ENCODE data around the gene SF3B5. TPM values are rescaled to one million over a fixed set of nuclear protein-coding genes. Genes with fewer than 3 reads are reported as not detected.
A peak's percentile ranks its signal among the peaks of the same experiment; 100 is the strongest.

The SF3B5 gene
- total RNA-seq, 1 donor from 2014 or later, result 114 TPM

- H3K4me3 ChIP-seq, result no peak overlapping the region
- H3K4me1 ChIP-seq, result no peaks in the 10 kb centered on the region
These were observed 24.0 kb upstream of the SF3B5 start for GRCh38 chr6:144119376-144119775.

GRCh38 chr6:144115219-144115618 is 19.8 kb upstream of the SF3B5 start:
- intact Hi-C loops (cut with DNase I), result no loop called here

More at GRCh38 chr6:144119376-144119775, 24.0 kb upstream of the SF3B5 start:
- H3K27ac ChIP-seq, result no peak overlapping the region
- TF ChIP-seq, protein P1, sequence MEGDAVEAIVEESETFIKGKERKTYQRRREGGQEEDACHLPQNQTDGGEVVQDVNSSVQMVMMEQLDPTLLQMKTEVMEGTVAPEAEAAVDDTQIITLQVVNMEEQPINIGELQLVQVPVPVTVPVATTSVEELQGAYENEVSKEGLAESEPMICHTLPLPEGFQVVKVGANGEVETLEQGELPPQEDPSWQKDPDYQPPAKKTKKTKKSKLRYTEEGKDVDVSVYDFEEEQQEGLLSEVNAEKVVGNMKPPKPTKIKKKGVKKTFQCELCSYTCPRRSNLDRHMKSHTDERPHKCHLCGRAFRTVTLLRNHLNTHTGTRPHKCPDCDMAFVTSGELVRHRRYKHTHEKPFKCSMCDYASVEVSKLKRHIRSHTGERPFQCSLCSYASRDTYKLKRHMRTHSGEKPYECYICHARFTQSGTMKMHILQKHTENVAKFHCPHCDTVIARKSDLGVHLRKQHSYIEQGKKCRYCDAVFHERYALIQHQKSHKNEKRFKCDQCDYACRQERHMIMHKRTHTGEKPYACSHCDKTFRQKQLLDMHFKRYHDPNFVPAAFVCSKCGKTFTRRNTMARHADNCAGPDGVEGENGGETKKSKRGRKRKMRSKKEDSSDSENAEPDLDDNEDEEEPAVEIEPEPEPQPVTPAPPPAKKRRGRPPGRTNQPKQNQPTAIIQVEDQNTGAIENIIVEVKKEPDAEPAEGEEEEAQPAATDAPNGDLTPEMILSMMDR (IDR thresholded peaks at IDR 0.05), result no peak
- DNase-seq (no peak), ATAC-seq (no peak)
- intact Hi-C loops (cut with DNase I), result no loop called here
- H3K27me3 ChIP-seq, result no peaks in the 10 kb centered on the region
- no peaks in the 10 kb centered on the region for H3K36me3 ChIP-seq
- H3K9me3 ChIP-seq, result no peaks in the 10 kb centered on the region

DNA sequence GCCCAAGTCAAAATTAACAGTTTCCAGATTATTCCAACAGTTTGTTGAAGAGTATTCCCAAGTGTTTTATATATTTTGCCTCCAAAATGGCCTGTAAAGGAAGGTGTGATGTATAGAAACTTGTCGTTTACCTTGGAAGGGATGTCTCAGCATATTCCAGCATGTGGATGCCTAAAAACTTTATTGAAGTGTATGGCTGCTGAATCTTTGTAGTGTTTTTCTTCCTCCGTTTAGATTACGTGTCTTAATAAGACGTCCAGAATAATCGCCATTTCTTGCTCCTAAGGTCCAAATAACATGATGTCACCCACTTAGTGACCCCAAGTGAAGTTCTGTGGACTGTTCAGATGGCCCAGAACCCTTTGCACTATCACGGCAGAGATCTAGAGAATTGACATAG is 18.0 kb upstream of the SF3B5 start:
- H3K27me3 ChIP-seq, result no peaks in the 10 kb centered on the region
- no peaks in the 10 kb centered on the region for H3K9me3 ChIP-seq
- ATAC-seq (no peak), DNase-seq (no peak)
- H3K4me3 ChIP-seq, result no peak overlapping the region
- no peaks in the 10 kb centered on the region for H3K4me1 ChIP-seq
- no peak overlapping the region for H3K27ac ChIP-seq
- intact Hi-C loops (cut with DNase I), result no loop called here
- H3K36me3 ChIP-seq, result no peaks in the 10 kb centered on the region
- TF ChIP-seq, protein P1 (IDR thresholded peaks at IDR 0.05), result no peak

More at GRCh38 chr6:144115219-144115618, 19.8 kb upstream of the SF3B5 start:
- H3K4me1 ChIP-seq, result no peaks in the 10 kb centered on the region
- no peak for DNase-seq
- H3K9me3 ChIP-seq, result no peaks in the 10 kb centered on the region
- TF ChIP-seq, protein P1 (IDR thresholded peaks at IDR 0.05), result no peak
- ATAC-seq, result no peak
- H3K27me3 ChIP-seq, result no peaks in the 10 kb centered on the region
- no peak overlapping the region for H3K4me3 ChIP-seq
- no peaks in the 10 kb centered on the region for H3K36me3 ChIP-seq
- no peak overlapping the region for H3K27ac ChIP-seq

DNA sequence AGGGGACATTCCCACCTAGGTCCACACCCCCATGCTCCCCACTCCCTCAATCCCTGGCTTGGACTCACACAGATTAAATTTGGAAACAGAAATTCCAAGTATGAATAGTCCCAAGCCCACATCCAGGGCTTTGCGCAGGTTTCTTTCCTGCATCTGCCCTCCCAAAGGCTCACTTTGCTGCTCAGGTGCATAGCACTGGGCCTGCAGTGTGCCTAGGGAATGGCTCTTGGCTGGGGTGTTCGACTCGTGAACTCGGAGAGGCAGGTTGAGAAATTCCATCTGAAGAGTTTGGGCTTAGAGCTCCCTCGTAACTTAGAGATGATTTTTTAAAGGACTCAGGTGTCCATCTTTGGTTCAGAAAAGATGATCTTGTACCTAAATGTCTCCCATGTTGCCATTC is 14.8 kb upstream of the SF3B5 start:
- peak overlapping the region; percentile 67 for H3K27ac ChIP-seq
- no peaks in the 10 kb centered on the region for H3K9me3 ChIP-seq
- peak; percentile 63 for ATAC-seq
- TF ChIP-seq, protein P1 (IDR thresholded peaks at IDR 0.05), result no peak
- H3K4me3 ChIP-seq, result no peak overlapping the region
- intact Hi-C loops (cut with DNase I), result no loop called here
- H3K4me1 ChIP-seq, result no peaks in the 10 kb centered on the region
- H3K27me3 ChIP-seq, result no peaks in the 10 kb centered on the region
- no peaks in the 10 kb centered on the region for H3K36me3 ChIP-seq
- no peak for DNase-seq

GRCh38 chr6:144106206-144106605 is 10.8 kb upstream of the SF3B5 start:
- Histone ChIP-seq H3K27me3 (no peaks in the 10 kb centered on the region), H3K27ac (no peak overlapping the region), H3K4me1 (no peaks in the 10 kb centered on the region), H3K4me3 (no peak overlapping the region), H3K9me3 (no peaks in the 10 kb centered on the region), H3K36me3 (no peaks in the 10 kb centered on the region)
- DNase-seq, result no peak
- intact Hi-C loops (cut with DNase I), result loop anchor here (10.0 kb wide), 2 partner anchors 109 to 379 kb away; no protein-coding TSS in a partner anchor
- ATAC-seq, result peak; percentile 81
- TF ChIP-seq, protein P1 (IDR thresholded peaks at IDR 0.05), result no peak

Measured in upper lobe of right lung (tissue), 1 donor.